DOHH2 (cell line): ENCODE results near the gene FTCD.

Source experiments
- EZH2phosphoT487 ChIP-seq: fragments of 200-600 bp; sonication (generic); IDR thresholded peaks from 2 replicates; pipeline ENCODE4 v1.6.1; 2017; ENCODE audit warnings: borderline replicate concordance, mild to moderate bottlenecking, antibody characterized with exemption, low read length, moderate library complexity, mixed read lengths
- TF ChIP-seq, protein P1 (sequence below): fragments of 200-600 bp; sonication (generic); IDR thresholded peaks from one replicate; pipeline ENCODE4 v1.5.1; 2014; ENCODE audit warnings: antibody characterized with exemption, mild to moderate bottlenecking, low read depth, low read length; ENCODE audit not compliant: poor library complexity, severe bottlenecking

DNA sequence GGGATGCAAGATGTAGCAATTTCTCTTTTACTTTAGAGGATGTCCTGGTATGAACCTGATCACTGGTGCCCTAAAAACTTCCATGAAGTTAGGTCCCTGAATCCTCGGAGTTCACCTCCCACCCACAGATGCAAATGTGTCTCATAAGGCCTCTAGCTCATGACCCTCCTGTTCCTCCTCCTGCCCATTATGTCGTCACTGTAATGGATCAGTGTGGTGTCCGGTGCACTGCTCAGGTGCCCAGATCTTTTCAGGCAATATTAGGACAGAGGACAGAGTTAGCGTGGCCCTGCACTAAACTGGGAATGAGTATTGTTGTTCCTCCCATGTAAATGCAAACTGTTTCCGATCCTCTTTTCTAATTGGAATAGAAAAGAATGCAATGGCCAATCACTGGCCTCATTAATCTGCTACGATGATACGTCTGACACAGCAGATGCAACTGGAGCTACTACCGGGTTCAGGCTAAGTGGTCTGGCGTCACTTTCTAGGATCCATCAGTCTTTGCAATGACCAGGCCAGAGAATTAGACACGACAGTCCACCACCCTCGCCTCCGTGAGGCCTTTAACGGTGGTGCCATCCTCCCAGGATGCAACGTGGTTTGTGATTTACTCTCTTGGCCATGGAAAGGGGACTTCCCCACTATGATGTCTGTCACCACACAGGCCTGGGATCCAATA, 60.8 kb downstream of the FTCD start:
- TF ChIP-seq, protein P1, sequence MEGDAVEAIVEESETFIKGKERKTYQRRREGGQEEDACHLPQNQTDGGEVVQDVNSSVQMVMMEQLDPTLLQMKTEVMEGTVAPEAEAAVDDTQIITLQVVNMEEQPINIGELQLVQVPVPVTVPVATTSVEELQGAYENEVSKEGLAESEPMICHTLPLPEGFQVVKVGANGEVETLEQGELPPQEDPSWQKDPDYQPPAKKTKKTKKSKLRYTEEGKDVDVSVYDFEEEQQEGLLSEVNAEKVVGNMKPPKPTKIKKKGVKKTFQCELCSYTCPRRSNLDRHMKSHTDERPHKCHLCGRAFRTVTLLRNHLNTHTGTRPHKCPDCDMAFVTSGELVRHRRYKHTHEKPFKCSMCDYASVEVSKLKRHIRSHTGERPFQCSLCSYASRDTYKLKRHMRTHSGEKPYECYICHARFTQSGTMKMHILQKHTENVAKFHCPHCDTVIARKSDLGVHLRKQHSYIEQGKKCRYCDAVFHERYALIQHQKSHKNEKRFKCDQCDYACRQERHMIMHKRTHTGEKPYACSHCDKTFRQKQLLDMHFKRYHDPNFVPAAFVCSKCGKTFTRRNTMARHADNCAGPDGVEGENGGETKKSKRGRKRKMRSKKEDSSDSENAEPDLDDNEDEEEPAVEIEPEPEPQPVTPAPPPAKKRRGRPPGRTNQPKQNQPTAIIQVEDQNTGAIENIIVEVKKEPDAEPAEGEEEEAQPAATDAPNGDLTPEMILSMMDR = no peak
- no peak for TF ChIP-seq EZH2phosphoT487
